HuH-7.5 (cell line): ENCODE data around the gene CD79B.

ENCODE experiments used
- DNase-seq: peaks from one replicate; pipeline ENCODE4 v3.0.0; 2011; ENCODE audit warnings: low spot score

Gene CD79B

GRCh38 chr17:63931981-63932561 is at the start of gene CD79B:
CD79B (minus strand) TSS chr17:63932331; CDS start chr17:63932261, 70 bp downstream.
- DNase-seq, result no peak

GRCh38 chr17:63978272-63979200 is 46.4 kb upstream of the CD79B start:
- no peak for DNase-seq

GRCh38 chr17:63976702-63977101 is 44.6 kb upstream of the CD79B start:
- DNase-seq, result no peak

GRCh38 chr17:63975541-63976092 is 43.5 kb upstream of the CD79B start:
- no peak for DNase-seq

GRCh38 chr17:63974594-63975192 is 42.6 kb upstream of the CD79B start:
- DNase-seq, result no peak

GRCh38 chr17:63973930-63974593 is 41.9 kb upstream of the CD79B start:
- no peak for DNase-seq

- no peak for DNase-seq
These were observed 41.1 kb upstream of the CD79B start for GRCh38 chr17:63973247-63973646.

GRCh38 chr17:63972796-63973195 is 40.7 kb upstream of the CD79B start, which contains the start of gene SCN4A:
SCN4A (minus strand) TSS chr17:63972918; CDS start chr17:63972841, 77 bp downstream.
- DNase-seq, result no peak

GRCh38 chr17:63969278-63969677 is 37.1 kb upstream of the CD79B start:
- DNase-seq, result no peak

- no peak for DNase-seq
These were observed 35.8 kb upstream of the CD79B start for GRCh38 chr17:63967953-63968352.

- no peak for DNase-seq
These were observed 34.6 kb upstream of the CD79B start for GRCh38 chr17:63966646-63967264.

GRCh38 chr17:63963123-63963522 is 31.0 kb upstream of the CD79B start:
- DNase-seq, result no peak

GRCh38 chr17:63962298-63962744 is 30.2 kb upstream of the CD79B start:
- no peak for DNase-seq

GRCh38 chr17:63961355-63962212 is 29.5 kb upstream of the CD79B start:
- DNase-seq, result peak; percentile 67

GRCh38 chr17:63960430-63960829 is 28.3 kb upstream of the CD79B start:
- no peak for DNase-seq

GRCh38 chr17:63960006-63960405 is 27.9 kb upstream of the CD79B start:
- no peak for DNase-seq

GRCh38 chr17:63956296-63956920 is 24.3 kb upstream of the CD79B start:
- no peak for DNase-seq

GRCh38 chr17:63955791-63956190 is 23.7 kb upstream of the CD79B start:
- no peak for DNase-seq

GRCh38 chr17:63955232-63955631 is 23.1 kb upstream of the CD79B start:
- DNase-seq, result no peak
